Endothelial cell of umbilical vein (primary cell): ENCODE results near the gene TMEM161A. TPM values are rescaled to one million over a fixed set of nuclear protein-coding genes. Genes with fewer than 3 reads are reported as not detected.

Source experiments
- BruUV-seq: library from RNA; stranded (reverse); fragments of 400-500 nt; replicated peaks from 2 replicates; lab custom pipeline; 2021; lab: Mats Ljungman, UMichigan
- CTCF ChIA-PET: fragments of 300-600, 350-600 bp; sonication (Branson Sonifier 250); formaldehyde crosslinking; loops from one replicate; lab custom pipeline; 2021; ENCODE audit warnings: antibody characterized with exemption, inconsistent platforms; lab: Charles Lee
- POLR2A ChIA-PET: fragments of 300-600, 350-600 bp; sonication (Branson Sonifier 250); formaldehyde crosslinking; loops from one replicate; lab custom pipeline; 2021; ENCODE audit warnings: antibody characterized with exemption, inconsistent platforms; lab: Charles Lee
- DNase-seq: peaks from one replicate; pipeline ENCODE4 v3.0.0-alpha.2; 2011; ENCODE audit warnings: low read depth, low spot score
- FAIRE-seq: peaks from 2 replicates; lab custom pipeline; 2011; peaks lifted over from hg19 to GRCh38; lab: Jason Lieb, UNC
- H2AFZ ChIP-seq: 2 replicates; pipeline ENCODE4 v1.6.0; 2012; ENCODE audit warnings: low read depth, low read length, control low read depth, inconsistent platforms
- H3K27ac ChIP-seq: 2 replicates; pipeline ENCODE4 v1.5.1; 2011; ENCODE audit warnings: low read depth, mild to moderate bottlenecking, control low read depth, low read length, moderate library complexity; ENCODE audit not compliant: insufficient read depth
- H3K27me3 ChIP-seq, 2 experiments: 2 replicates each; pipeline versions ENCODE4 v1.6.0 to v1.6.1; 2011; ENCODE audit warnings: low read length in 2 of 2, mixed read lengths in 1 of 2; ENCODE audit not compliant: control insufficient read depth in 2 of 2, insufficient read depth in 2 of 2
- H3K36me3 ChIP-seq, 2 experiments: 2 replicates in 1 of 2; 3 replicates in 1 of 2; pipeline ENCODE4 v1.5.1; 2011; ENCODE audit warnings: low read length in 2 of 2, mild to moderate bottlenecking in 1 of 2, moderate library complexity in 1 of 2; ENCODE audit not compliant: control insufficient read depth in 2 of 2, insufficient read depth in 2 of 2; ENCODE audit errors: extremely low read depth in 1 of 2
- H3K4me1 ChIP-seq: 3 replicates; pipeline ENCODE4 v1.5.1; 2011; ENCODE audit warnings: mild to moderate bottlenecking, low read length; ENCODE audit not compliant: control insufficient read depth, insufficient read depth; ENCODE audit errors: extremely low read depth
- H3K4me2 ChIP-seq: 2 replicates; pipeline ENCODE4 v1.6.1; 2011; ENCODE audit warnings: low read length, control low read depth, mixed read lengths; ENCODE audit not compliant: insufficient read depth
- H3K4me3 ChIP-seq, 3 experiments: fragments of 200-600 bp in 1 of 3; sonication (generic), shearing (Covaris generic) in 1 of 3; replicated peaks in 1 of 3; 2 replicates each; pipeline ENCODE4 v1.5.1; 2011 to 2016; ENCODE audit warnings: control low read depth in 3 of 3, low read length in 3 of 3, mild to moderate bottlenecking in 2 of 3, inconsistent platforms in 1 of 3, low read depth in 1 of 3, moderate library complexity in 1 of 3; ENCODE audit not compliant: insufficient read depth in 1 of 3
- H3K79me2 ChIP-seq: 2 replicates; pipeline ENCODE4 v1.6.0; 2012; ENCODE audit warnings: low read length, inconsistent platforms; ENCODE audit not compliant: control insufficient read depth, insufficient read depth
- H3K9ac ChIP-seq: replicated peaks from 2 replicates; pipeline ENCODE3; 2011; ENCODE audit warnings: low read length, control low read depth; ENCODE audit not compliant: insufficient read depth; ENCODE audit errors: extremely low read depth
- H3K9me1 ChIP-seq: replicated peaks from 3 replicates; pipeline ENCODE4 v1.6.0; 2011; ENCODE audit warnings: mild to moderate bottlenecking, low read length; ENCODE audit not compliant: control insufficient read depth, insufficient read depth; ENCODE audit errors: extremely low read depth
- H3K9me3 ChIP-seq: replicated peaks from 2 replicates; pipeline ENCODE4 v1.5.1; 2012; ENCODE audit warnings: low read length, inconsistent platforms; ENCODE audit not compliant: control insufficient read depth, insufficient read depth
- H4K20me1 ChIP-seq: replicated peaks from 2 replicates; pipeline ENCODE3; 2011; ENCODE audit warnings: mild to moderate bottlenecking, low read length; ENCODE audit not compliant: control insufficient read depth, insufficient read depth; ENCODE audit errors: extremely low read depth
- EZH2 ChIP-seq: IDR thresholded peaks from 2 replicates; pipeline ENCODE4 v1.6.1; 2012; ENCODE audit warnings: borderline replicate concordance, low read depth, mild to moderate bottlenecking, moderate library complexity, low read length, inconsistent platforms; ENCODE audit not compliant: severe bottlenecking
- FOS ChIP-seq: IDR thresholded peaks from 2 replicates; pipeline ENCODE4 v1.6.1; 2011; ENCODE audit warnings: mild to moderate bottlenecking, low read length, moderate library complexity, borderline replicate concordance; ENCODE audit not compliant: insufficient read depth
- GATA2 ChIP-seq: IDR thresholded peaks from 2 replicates; pipeline ENCODE4 v1.7.0; 2011; ENCODE audit warnings: low read depth, mild to moderate bottlenecking, moderate library complexity, mixed read lengths, low read length; ENCODE audit not compliant: insufficient read length, insufficient read depth
- JUN ChIP-seq: IDR thresholded peaks from 2 replicates; pipeline ENCODE4 v1.6.1; 2011; ENCODE audit warnings: borderline replicate concordance, low read depth; ENCODE audit not compliant: insufficient read length, insufficient read depth
- MAX ChIP-seq: IDR thresholded peaks from 2 replicates; pipeline ENCODE4 v1.6.1; 2011; ENCODE audit not compliant: insufficient read depth, insufficient read length
- MYC ChIP-seq: IDR thresholded peaks from one replicate; pipeline ENCODE4 v1.6.1; 2011; ENCODE audit warnings: mild to moderate bottlenecking, low read depth, low read length
- POLR2A ChIP-seq: IDR thresholded peaks from 2 replicates; pipeline ENCODE4 v1.6.1; 2012; ENCODE audit warnings: low read depth, mild to moderate bottlenecking, control low read depth, low read length
- POLR2AphosphoS5 ChIP-seq: IDR thresholded peaks from 2 replicates; pipeline ENCODE4 v1.6.1; 2012; ENCODE audit warnings: low read depth, mild to moderate bottlenecking, control low read depth, low read length, moderate library complexity; ENCODE audit not compliant: insufficient read depth
- dilution Hi-C: fragments of 300-500 bp; cut with MboI; formaldehyde crosslinking; loops from one replicate; pipeline ENCODE4 v1.15.0; 2019; ENCODE audit warnings: low sequenced_read_pairs; ENCODE audit not compliant: extremely low pct_ligation_motif_present
- intact Hi-C: fragments of 100-400 bp; cut with micrococcal nuclease; formaldehyde crosslinking; loops from one replicate; pipeline ENCODE4 v1.10.0; 2022
- polyA plus RNA-seq, 4 experiments: library from polyadenylated mRNA; depleted of rRNA in 3 of 4; stranded (reverse) in 3 of 4; unstranded in 1 of 4; fragments of >200 nt; gene quantifications; 2 replicates each; pipeline versions ENCODE4 v1.2.1 to v1.2.3, GENCODE V29; 2011 to 2012; ENCODE audit warnings: missing spikeins in 1 of 4
- total RNA-seq: library from RNA; stranded (reverse); gene quantifications from 2 replicates; pipeline ENCODE4 v1.2.3, GENCODE V29; 2021
- TF ChIP-seq, protein P1 (sequence below), 2 donors: IDR thresholded peaks; 1 replicate in 1 of 2; 2 replicates in 1 of 2; pipeline ENCODE4 v1.5.1; 2011; ENCODE audit warnings: low read length in 2 of 2, mild to moderate bottlenecking in 2 of 2, moderate library complexity in 2 of 2, control low read depth in 1 of 2, inconsistent platforms in 1 of 2, low read depth in 1 of 2; ENCODE audit not compliant: insufficient read depth in 1 of 2; ENCODE audit errors: extremely low read depth in 1 of 2

The TMEM161A gene
- total and polyA plus RNA-seq, 2 donors (not counting 3 experiments of a cell fraction or from before 2014, with no cell fraction given): 24.1 to 54.9 TPM

DNA sequence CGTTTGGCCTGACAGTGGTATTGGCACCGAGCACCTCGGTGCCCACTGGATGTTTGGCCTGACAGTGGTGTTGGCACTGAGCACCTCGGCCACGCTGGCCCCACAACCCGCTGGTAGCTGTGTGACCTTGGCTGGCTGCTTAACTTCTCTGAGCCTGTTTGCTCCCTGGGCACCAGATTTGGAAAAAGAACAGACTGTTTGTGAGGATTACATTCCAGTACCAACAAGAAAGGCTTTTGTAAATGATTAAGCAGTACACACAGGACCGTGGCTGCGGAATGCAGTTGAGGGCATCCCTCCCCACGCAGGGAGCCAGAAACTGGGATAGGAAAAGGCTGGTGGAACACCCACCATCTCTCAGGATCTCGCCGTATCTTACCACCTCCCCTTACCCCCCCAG is 42.6 kb downstream of the TMEM161A start:
- H3K4me3 ChIP-seq: no peak overlapping the region
- no peak overlapping the region for H3K27ac ChIP-seq
- FAIRE-seq (no peak), DNase-seq (no peak)
- H4K20me1 ChIP-seq: no peaks in the 10 kb centered on the region
- H3K79me2 ChIP-seq: no peaks in the 10 kb centered on the region
- dilution Hi-C loops: no loop called here
- BruUV-seq: no TSS peak
- TF ChIP-seq POLR2A: no peak
- TF ChIP-seq FOS: no peak
- TF ChIP-seq EZH2: no peak
- no peak overlapping the region for H3K4me2 ChIP-seq
- ChIA-PET POLR2A (no interaction called here), CTCF (no interaction called here)
- intact Hi-C loops: no loop called here
- H2AFZ ChIP-seq: no peak overlapping the region
- H3K9ac ChIP-seq: no peak overlapping the region
- H3K9me1 ChIP-seq: no peaks in the 10 kb centered on the region
- H3K4me1 ChIP-seq: no peaks in the 10 kb centered on the region
- H3K27me3 ChIP-seq: no peaks in the 10 kb centered on the region
- H3K9me3 ChIP-seq: no peaks in the 10 kb centered on the region
- H3K36me3 ChIP-seq: no peaks in the 10 kb centered on the region

- BruUV-seq: no TSS peak
- no peak for TF ChIP-seq MAX
- no peak for TF ChIP-seq POLR2A
- no peak for TF ChIP-seq JUN
- no peak for TF ChIP-seq GATA2
- no peak for TF ChIP-seq MYC
- no peak for TF ChIP-seq POLR2AphosphoS5
- no peak for TF ChIP-seq EZH2
- TF ChIP-seq, protein P1, sequence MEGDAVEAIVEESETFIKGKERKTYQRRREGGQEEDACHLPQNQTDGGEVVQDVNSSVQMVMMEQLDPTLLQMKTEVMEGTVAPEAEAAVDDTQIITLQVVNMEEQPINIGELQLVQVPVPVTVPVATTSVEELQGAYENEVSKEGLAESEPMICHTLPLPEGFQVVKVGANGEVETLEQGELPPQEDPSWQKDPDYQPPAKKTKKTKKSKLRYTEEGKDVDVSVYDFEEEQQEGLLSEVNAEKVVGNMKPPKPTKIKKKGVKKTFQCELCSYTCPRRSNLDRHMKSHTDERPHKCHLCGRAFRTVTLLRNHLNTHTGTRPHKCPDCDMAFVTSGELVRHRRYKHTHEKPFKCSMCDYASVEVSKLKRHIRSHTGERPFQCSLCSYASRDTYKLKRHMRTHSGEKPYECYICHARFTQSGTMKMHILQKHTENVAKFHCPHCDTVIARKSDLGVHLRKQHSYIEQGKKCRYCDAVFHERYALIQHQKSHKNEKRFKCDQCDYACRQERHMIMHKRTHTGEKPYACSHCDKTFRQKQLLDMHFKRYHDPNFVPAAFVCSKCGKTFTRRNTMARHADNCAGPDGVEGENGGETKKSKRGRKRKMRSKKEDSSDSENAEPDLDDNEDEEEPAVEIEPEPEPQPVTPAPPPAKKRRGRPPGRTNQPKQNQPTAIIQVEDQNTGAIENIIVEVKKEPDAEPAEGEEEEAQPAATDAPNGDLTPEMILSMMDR (IDR thresholded peaks at IDR 0.05; ENCODE audit: extremely low read depth in 1 of 2, insufficient read depth in 1 of 2, low read depth in 1 of 2, low read length in 2 of 2): no peak
- TF ChIP-seq FOS: no peak
These were observed 43.8 kb downstream of the TMEM161A start for GRCh38 chr19:19094513-19094912.

More at GRCh38 chr19:19094513-19094912, 43.8 kb downstream of the TMEM161A start:
- H3K9me1 ChIP-seq: no peaks in the 10 kb centered on the region
- DNase-seq (no peak), FAIRE-seq (no peak)
- no peaks in the 10 kb centered on the region for H3K79me2 ChIP-seq
- H2AFZ ChIP-seq: no peak overlapping the region
- no peak overlapping the region for H3K4me3 ChIP-seq
- no peaks in the 10 kb centered on the region for H3K9me3 ChIP-seq
- H3K36me3 ChIP-seq: no peaks in the 10 kb centered on the region
- intact Hi-C loops: no loop called here
- H3K9ac ChIP-seq: no peak overlapping the region
- no peaks in the 10 kb centered on the region for H3K27me3 ChIP-seq
- no peak overlapping the region for H3K4me2 ChIP-seq
- ChIA-PET POLR2A (no interaction called here), CTCF (no interaction called here)
- no peaks in the 10 kb centered on the region for H4K20me1 ChIP-seq
- dilution Hi-C loops: no loop called here
- no peaks in the 10 kb centered on the region for H3K4me1 ChIP-seq
- H3K27ac ChIP-seq: no peak overlapping the region
